ENCODE results near the gene HNRNPU. TPM values are rescaled to one million over a fixed set of nuclear protein-coding genes. Genes with fewer than 3 reads are reported as not detected.

The HNRNPU gene
- 438 and 507 TPM in 2 replicates for total RNA-seq (2014; rRNA removed; shearing (Covaris generic))
- 290 and 393 TPM in 2 replicates for polyA plus RNA-seq (2015; cell fraction: cytosol; rRNA removed)
- polyA plus RNA-seq (2015; cell fraction: nucleus; rRNA removed): 619 and 715 TPM in 2 replicates

- peak; percentile 95 for DNase-seq (ENCODE audit: low read depth)
These were observed at the start of gene HNRNPU for GRCh38 chr1:244864253-244865027. Gene HNRNPU (minus strand): TSS chr1:244864543. CDS start chr1:244864307, 236 bp downstream.

GRCh38 chr1:244913806-244914205 is 49.5 kb upstream of the HNRNPU start:
- DNase-seq (ENCODE audit: low read depth): no peak

GRCh38 chr1:244904119-244904518 is 39.8 kb upstream of the HNRNPU start:
- no peak for DNase-seq (ENCODE audit: low read depth)

GRCh38 chr1:244901400-244902015 is 37.2 kb upstream of the HNRNPU start:
- no peak for DNase-seq (ENCODE audit: low read depth)

- DNase-seq (ENCODE audit: low read depth): no peak
These were observed 33.3 kb upstream of the HNRNPU start for GRCh38 chr1:244897476-244898254.

GRCh38 chr1:244896550-244896949 is 32.2 kb upstream of the HNRNPU start:
- peak; percentile 77 for DNase-seq (ENCODE audit: low read depth)

- no peak for DNase-seq (ENCODE audit: low read depth)
These were observed 29.5 kb upstream of the HNRNPU start for GRCh38 chr1:244893836-244894235.

GRCh38 chr1:244887281-244887680 is 22.9 kb upstream of the HNRNPU start:
- no peak for DNase-seq (ENCODE audit: low read depth)

- DNase-seq (ENCODE audit: low read depth): no peak
These were observed 17.4 kb upstream of the HNRNPU start for GRCh38 chr1:244881552-244882280.

- no peak for DNase-seq (ENCODE audit: low read depth)
These were observed 14.3 kb upstream of the HNRNPU start for GRCh38 chr1:244878681-244879080.

GRCh38 chr1:244876228-244876910 is 12.0 kb upstream of the HNRNPU start:
- DNase-seq (ENCODE audit: low read depth): no peak

GRCh38 chr1:244874974-244875579 is 10.7 kb upstream of the HNRNPU start:
- no peak for DNase-seq (ENCODE audit: low read depth)

- no peak for DNase-seq (ENCODE audit: low read depth)
These were observed 5.6 kb upstream of the HNRNPU start for GRCh38 chr1:244869950-244870349.

- no peak for DNase-seq (ENCODE audit: low read depth)
These were observed 5.1 kb upstream of the HNRNPU start for GRCh38 chr1:244869364-244869827.

GRCh38 chr1:244868484-244869363 is 4.4 kb upstream of the HNRNPU start:
- no peak for DNase-seq (ENCODE audit: low read depth)

- DNase-seq (ENCODE audit: low read depth): no peak
These were observed 2.0 kb upstream of the HNRNPU start for GRCh38 chr1:244866355-244866754.

GRCh38 chr1:244865820-244866219 is 1.5 kb upstream of the HNRNPU start:
- DNase-seq (ENCODE audit: low read depth): no peak

- DNase-seq (ENCODE audit: low read depth): no peak
These were observed 657 bp upstream of the HNRNPU start for GRCh38 chr1:244865028-244865371.

Data from HT1080 (cell line).